Keratinocyte (primary cell): ENCODE measurements around the gene GSTO2. TPM values are rescaled to one million over a fixed set of nuclear protein-coding genes. Genes with fewer than 3 reads are reported as not detected.

Experiments
- DNase-seq: peaks from one replicate; pipeline ENCODE4 v3.0.0-alpha.2; 2011; ENCODE audit warnings: low read depth, missing footprints, low spot score
- FAIRE-seq: peaks from 2 replicates; lab custom pipeline; 2011; peaks lifted over from hg19 to GRCh38; lab: Jason Lieb, UNC
- H2AFZ ChIP-seq: 2 replicates; pipeline ENCODE4 v1.6.0; 2012; ENCODE audit warnings: low read length, control low read depth, inconsistent platforms; ENCODE audit not compliant: control insufficient read depth
- H3K27ac ChIP-seq: 2 replicates; pipeline ENCODE4 v1.5.1; 2011; ENCODE audit warnings: low read length; ENCODE audit not compliant: control insufficient read depth, insufficient read depth
- H3K27me3 ChIP-seq: 3 replicates; pipeline ENCODE4 v1.6.0; 2011; ENCODE audit warnings: low read length; ENCODE audit not compliant: control insufficient read depth, insufficient read depth; ENCODE audit errors: extremely low read depth
- H3K36me3 ChIP-seq, 2 experiments: 2 replicates in 1 of 2; 3 replicates in 1 of 2; pipeline ENCODE4 v1.5.1; 2011; ENCODE audit warnings: low read length in 2 of 2, mild to moderate bottlenecking in 1 of 2; ENCODE audit not compliant: control insufficient read depth in 2 of 2, insufficient read depth in 2 of 2; ENCODE audit errors: extremely low read depth in 1 of 2
- H3K4me1 ChIP-seq: 3 replicates; pipeline ENCODE4 v1.5.1; 2011; ENCODE audit warnings: low read length; ENCODE audit not compliant: control insufficient read depth, insufficient read depth; ENCODE audit errors: extremely low read depth
- H3K4me2 ChIP-seq: 3 replicates; pipeline ENCODE4 v1.6.0; 2011; ENCODE audit warnings: low read depth, low read length; ENCODE audit not compliant: control insufficient read depth, insufficient read depth; ENCODE audit errors: extremely low read depth
- H3K4me3 ChIP-seq, 3 experiments: fragments of 200-600 bp in 1 of 3; sonication (generic) in 1 of 3; 2 replicates in 2 of 3; 3 replicates in 1 of 3; pipeline ENCODE4 v1.5.1; 2011 to 2016; ENCODE audit warnings: low read length in 3 of 3, mild to moderate bottlenecking in 3 of 3, control low read depth in 2 of 3, inconsistent platforms in 1 of 3, low read depth in 1 of 3, mixed read lengths in 1 of 3, mixed run types in 1 of 3, moderate library complexity in 1 of 3; ENCODE audit not compliant: control insufficient read depth in 2 of 3, insufficient read depth in 2 of 3; ENCODE audit errors: extremely low read depth in 1 of 3
- H3K79me2 ChIP-seq: 2 replicates; pipeline ENCODE4 v1.6.0; 2012; ENCODE audit warnings: low read length; ENCODE audit not compliant: control insufficient read depth, insufficient read depth
- H3K9ac ChIP-seq: 3 replicates; pipeline ENCODE4 v1.6.0; 2011; ENCODE audit warnings: low read length; ENCODE audit not compliant: control insufficient read depth, insufficient read depth; ENCODE audit errors: extremely low read depth
- H3K9me1 ChIP-seq: 3 replicates; pipeline ENCODE4 v1.6.0; 2011; ENCODE audit warnings: low read length; ENCODE audit not compliant: control insufficient read depth, insufficient read depth; ENCODE audit errors: extremely low read depth
- H3K9me3 ChIP-seq: 2 replicates; pipeline ENCODE4 v1.5.1; 2012; ENCODE audit warnings: low read depth, low read length; ENCODE audit not compliant: control insufficient read depth
- H4K20me1 ChIP-seq: 3 replicates; pipeline ENCODE4 v1.6.0; 2011; ENCODE audit warnings: low read length; ENCODE audit not compliant: control insufficient read depth, insufficient read depth; ENCODE audit errors: extremely low read depth
- EZH2 ChIP-seq: IDR thresholded peaks from one replicate; pipeline ENCODE4 v1.6.1; 2012; ENCODE audit warnings: inconsistent platforms, mild to moderate bottlenecking, low read length, moderate library complexity
- dilution Hi-C: fragments of 300-500 bp; cut with MboI; formaldehyde crosslinking; loops from one replicate; pipeline ENCODE4 v1.7.0; 2020; ENCODE audit warnings: low sequenced_read_pairs; ENCODE audit not compliant: extremely low pct_ligation_motif_present
- polyA plus RNA-seq, 5 experiments: library from polyadenylated mRNA; depleted of rRNA in 3 of 5; stranded (reverse) in 3 of 5; stranded (forward) in 1 of 5; unstranded in 1 of 5; fragments of >200 nt; gene quantifications; 1 replicate in 1 of 5; 2 replicates in 3 of 5; 3 replicates in 1 of 5; pipeline versions ENCODE4 v1.2.1 to v1.2.3, GENCODE V29; 2011 to 2012; ENCODE audit warnings: missing spikeins in 2 of 5, low read depth in 1 of 5, low replicate concordance in 1 of 5
- TF ChIP-seq, protein P1 (sequence below), 3 experiments: IDR thresholded peaks in 1 of 3; conservative IDR thresholded peaks in 1 of 3; optimal IDR thresholded peaks in 1 of 3; 2 replicates in 2 of 3; 3 replicates in 1 of 3; pipeline versions ENCODE3 to v1.5.1; 2011; ENCODE audit warnings: low read length in 3 of 3, mild to moderate bottlenecking in 3 of 3, moderate library complexity in 2 of 3, control low read depth in 1 of 3, inconsistent platforms in 1 of 3; ENCODE audit not compliant: insufficient read depth in 2 of 3; ENCODE audit errors: extremely low read depth in 1 of 3

The GSTO2 gene
- polyA plus RNA-seq, 1 donor (not counting 4 experiments of a cell fraction or from before 2014, with no cell fraction given), result 56.9 TPM

GRCh38 chr10:104299031-104299904 lies 30.3 kb downstream of the GSTO2 start:
- Histone ChIP-seq H3K4me1 (peaks cover 9% of the 10 kb centered on the region), H3K36me3 (peaks cover 2 to 7% of the 10 kb centered on the region in 2 experiments), H3K27ac (no peak overlapping the region), H3K79me2 (no peaks in the 10 kb centered on the region), H3K9me1 (no peaks in the 10 kb centered on the region), H3K9ac (no peak overlapping the region), H3K9me3 (no peaks in the 10 kb centered on the region), H3K4me2 (no peak overlapping the region), H3K27me3 (no peaks in the 10 kb centered on the region), H4K20me1 (no peaks in the 10 kb centered on the region), H2AFZ (no peak overlapping the region), H3K4me3 (no peak overlapping the region)
- no peak for DNase-seq
- no peak for TF ChIP-seq EZH2
- TF ChIP-seq, protein P1, sequence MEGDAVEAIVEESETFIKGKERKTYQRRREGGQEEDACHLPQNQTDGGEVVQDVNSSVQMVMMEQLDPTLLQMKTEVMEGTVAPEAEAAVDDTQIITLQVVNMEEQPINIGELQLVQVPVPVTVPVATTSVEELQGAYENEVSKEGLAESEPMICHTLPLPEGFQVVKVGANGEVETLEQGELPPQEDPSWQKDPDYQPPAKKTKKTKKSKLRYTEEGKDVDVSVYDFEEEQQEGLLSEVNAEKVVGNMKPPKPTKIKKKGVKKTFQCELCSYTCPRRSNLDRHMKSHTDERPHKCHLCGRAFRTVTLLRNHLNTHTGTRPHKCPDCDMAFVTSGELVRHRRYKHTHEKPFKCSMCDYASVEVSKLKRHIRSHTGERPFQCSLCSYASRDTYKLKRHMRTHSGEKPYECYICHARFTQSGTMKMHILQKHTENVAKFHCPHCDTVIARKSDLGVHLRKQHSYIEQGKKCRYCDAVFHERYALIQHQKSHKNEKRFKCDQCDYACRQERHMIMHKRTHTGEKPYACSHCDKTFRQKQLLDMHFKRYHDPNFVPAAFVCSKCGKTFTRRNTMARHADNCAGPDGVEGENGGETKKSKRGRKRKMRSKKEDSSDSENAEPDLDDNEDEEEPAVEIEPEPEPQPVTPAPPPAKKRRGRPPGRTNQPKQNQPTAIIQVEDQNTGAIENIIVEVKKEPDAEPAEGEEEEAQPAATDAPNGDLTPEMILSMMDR (optimal IDR thresholded peaks at IDR 0.05 in 1 of 3, IDR thresholded peaks at IDR 0.05 in 1 of 3, conservative IDR thresholded peaks at IDR 0.05 in 1 of 3; ENCODE audit: extremely low read depth in 1 of 3, insufficient read depth in 2 of 3, low read length in 3 of 3), result no peak
- dilution Hi-C loops, result no loop called here
- no peak for FAIRE-seq

DNA sequence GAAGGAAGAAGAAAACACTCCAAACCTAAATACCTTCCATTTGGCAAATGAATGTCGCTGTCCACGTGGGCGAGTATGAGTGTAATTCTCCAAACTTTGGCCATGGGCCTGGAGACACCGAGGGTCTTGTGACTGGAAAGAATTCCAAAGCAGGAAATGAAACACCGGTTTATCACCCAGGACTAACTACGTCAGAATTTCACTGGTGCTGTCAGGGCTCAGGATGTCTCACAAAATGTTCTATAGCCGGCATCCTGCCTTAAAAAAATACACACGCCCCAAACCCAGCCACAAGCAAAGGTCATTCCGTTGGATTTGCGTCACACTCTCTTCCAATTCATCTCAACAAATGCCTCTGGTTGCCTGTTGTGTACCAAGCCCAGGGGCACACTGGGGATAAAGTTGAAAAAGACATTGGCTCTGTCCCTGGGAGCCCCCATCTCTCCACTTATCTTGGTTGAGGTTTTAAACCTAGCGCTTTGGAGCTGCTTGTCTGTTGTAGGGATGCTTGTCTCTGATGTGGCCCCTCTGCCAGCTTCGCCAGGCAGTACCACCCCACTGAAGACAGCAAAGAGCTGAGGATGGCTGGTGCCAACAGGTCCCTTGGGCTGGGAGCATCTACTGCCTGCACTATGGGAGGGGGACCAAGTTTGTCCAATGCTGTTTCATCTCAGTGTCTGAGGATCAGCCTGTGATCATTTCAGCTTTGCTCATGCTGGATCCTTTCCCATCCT lies 31.2 kb downstream of the GSTO2 start:
- Histone ChIP-seq H3K9me1 (no peaks in the 10 kb centered on the region), H3K9ac (no peak overlapping the region), H3K36me3 (peaks cover 2 to 7% of the 10 kb centered on the region in 2 experiments), H3K9me3 (no peaks in the 10 kb centered on the region), H3K4me1 (peaks cover 9% of the 10 kb centered on the region), H3K79me2 (no peaks in the 10 kb centered on the region), H3K4me2 (no peak overlapping the region), H3K27me3 (no peaks in the 10 kb centered on the region), H3K4me3 (no peak overlapping the region), H4K20me1 (no peaks in the 10 kb centered on the region), H3K27ac (no peak overlapping the region), H2AFZ (no peak overlapping the region)
- DNase-seq (no peak), FAIRE-seq (no peak)
- no peak for TF ChIP-seq EZH2
- TF ChIP-seq, protein P1 (optimal IDR thresholded peaks at IDR 0.05 in 1 of 3, IDR thresholded peaks at IDR 0.05 in 1 of 3, conservative IDR thresholded peaks at IDR 0.05 in 1 of 3; ENCODE audit: extremely low read depth in 1 of 3, insufficient read depth in 2 of 3, low read length in 3 of 3), result no peak
- dilution Hi-C loops, result no loop called here
